ENCODE data around the gene CACNA1A.
"Not testable (repeated sequence)": the region's sequence is repeated elsewhere in the genome, so short reads cannot be mapped to it uniquely, and the experiment has no call there.

CACNA1A gene

GRCh38 chr19:13492128-13492527 lies 14.2 kb downstream of the CACNA1A start:
- DNase-seq = no peak

- no peak for DNase-seq
These were observed 18.3 kb downstream of the CACNA1A start for GRCh38 chr19:13487985-13488384.

GRCh38 chr19:13484166-13484565 lies 22.1 kb downstream of the CACNA1A start:
- no peak for DNase-seq

GRCh38 chr19:13483215-13483614 lies 23.1 kb downstream of the CACNA1A start:
- DNase-seq = no peak

GRCh38 chr19:13478576-13478975 lies 27.7 kb downstream of the CACNA1A start:
- no peak for DNase-seq

- no peak for DNase-seq
These were observed 30.2 kb downstream of the CACNA1A start for GRCh38 chr19:13476071-13476470.

- DNase-seq = no peak
These were observed 31.2 kb downstream of the CACNA1A start for GRCh38 chr19:13475044-13475443.

- no peak for DNase-seq
These were observed 39.6 kb downstream of the CACNA1A start for GRCh38 chr19:13466697-13467096.

GRCh38 chr19:13463296-13463695 lies 43.0 kb downstream of the CACNA1A start:
- no peak for DNase-seq

GRCh38 chr19:13461536-13461935 lies 44.7 kb downstream of the CACNA1A start:
- no peak for DNase-seq

- no peak for DNase-seq
These were observed 46.2 kb downstream of the CACNA1A start for GRCh38 chr19:13460045-13460444.

GRCh38 chr19:13459351-13459750 lies 46.9 kb downstream of the CACNA1A start:
- no peak for DNase-seq

- no peak for DNase-seq
These were observed 54.8 kb downstream of the CACNA1A start for GRCh38 chr19:13451434-13451995.

- no peak for DNase-seq
These were observed 58.3 kb downstream of the CACNA1A start for GRCh38 chr19:13447978-13448377.

- no peak for DNase-seq
These were observed 64.3 kb downstream of the CACNA1A start for GRCh38 chr19:13441810-13442512.

GRCh38 chr19:13437919-13438618 lies 68.2 kb downstream of the CACNA1A start:
- no peak for DNase-seq

GRCh38 chr19:13436352-13436751 lies 69.9 kb downstream of the CACNA1A start:
- DNase-seq = no peak

- peak; percentile 36 for DNase-seq
These were observed 75.3 kb downstream of the CACNA1A start for GRCh38 chr19:13430790-13431582.

- no peak for DNase-seq
These were observed 76.7 kb downstream of the CACNA1A start for GRCh38 chr19:13429563-13429962.

GRCh38 chr19:13428352-13428751 lies 77.9 kb downstream of the CACNA1A start:
- DNase-seq = no peak

- DNase-seq = no peak
These were observed 78.8 kb downstream of the CACNA1A start for GRCh38 chr19:13427273-13428051.

- not testable (repeated sequence) for DNase-seq
These were observed 80.4 kb downstream of the CACNA1A start for GRCh38 chr19:13425875-13426274.

GRCh38 chr19:13425151-13425550 lies 81.1 kb downstream of the CACNA1A start:
- no peak for DNase-seq
